ENCODE data around the gene IKZF1. TPM values are rescaled to one million over a fixed set of nuclear protein-coding genes. Genes with fewer than 3 reads are reported as not detected.

The IKZF1 gene
- total and polyA plus RNA-seq, 2 of the 4 experiments (the other 2 are of a cell fraction): not detected

GRCh38 chr7:50358779-50359178 lies 54.3 kb downstream of the IKZF1 start:
- Histone ChIP-seq H3K4ac (ENCODE audit: low read depth, low read length) (no peak overlapping the region), H3K56ac (ENCODE audit: extremely low read depth, insufficient read depth, low read length) (no peak overlapping the region), H3K27ac (ENCODE audit: insufficient read depth, low read length) (no peak overlapping the region), H3K36me3 (ENCODE audit: control insufficient read depth, insufficient read depth, low read length) (no peaks in the 10 kb centered on the region), H2BK5ac (ENCODE audit: low read depth, low read length, poor library complexity, severe bottlenecking) (no peak overlapping the region), H3K9me3 (ENCODE audit: control insufficient read depth, insufficient read depth, low read length) (no peaks in the 10 kb centered on the region), H3K4me3 (ENCODE audit: insufficient read depth, low read depth, low read length) (no peak overlapping the region), H2BK15ac (ENCODE audit: low read depth, low read length) (no peak overlapping the region), H2AK5ac (ENCODE audit: low read depth, low read length) (no peak overlapping the region), H2AFZ (replicated peaks; ENCODE audit: low read length, poor library complexity) (no peak overlapping the region), H3K4me1 (ENCODE audit: control insufficient read depth, insufficient read depth, low read length) (no peaks in the 10 kb centered on the region), H3K79me1 (ENCODE audit: low read depth in 1 of 2, low read length in 2 of 2) (no peaks in the 10 kb centered on the region), H2AK9ac (replicated peaks; ENCODE audit: low read depth, low read length, poor library complexity) (no peak overlapping the region), H2BK20ac (ENCODE audit: low read depth, low read length) (no peak overlapping the region), H3K9ac (ENCODE audit: low read depth, low read length) (no peak overlapping the region), H3K9me1 (ENCODE audit: insufficient read depth, low read length) (no peaks in the 10 kb centered on the region), H4K5ac (ENCODE audit: low read depth, low read length) (no peak overlapping the region), H4K91ac (ENCODE audit: insufficient read depth, low read depth, low read length) (no peak overlapping the region), H3K18ac (ENCODE audit: low read depth, low read length) (no peak overlapping the region), H4K8ac (ENCODE audit: low read depth in 2 of 2, low read length in 2 of 2) (no peak overlapping the region), H4K20me1 (ENCODE audit: insufficient read depth, low read length) (no peaks in the 10 kb centered on the region), H3K4me2 (ENCODE audit: low read depth, low read length) (no peak overlapping the region), H3K23ac (ENCODE audit: low read depth, low read length) (no peak overlapping the region), H3K27me3 (ENCODE audit: control insufficient read depth, insufficient read depth, low read length) (no peaks in the 10 kb centered on the region; the same call in 1 of the 2 replicates), H2BK120ac (ENCODE audit: low read depth, low read length) (no peak overlapping the region), H3K14ac (replicated peaks; ENCODE audit: low read depth, low read length) (no peak overlapping the region)
- DNase-seq (no peak), ATAC-seq (ENCODE audit: low read depth) (no peak)
- in situ Hi-C loops (cut with MboI; ENCODE audit: low sequenced_read_pairs) (no loop called here), intact Hi-C loops (cut with micrococcal nuclease) (no loop called here), dilution Hi-C loops (cut with HindIII; ENCODE audit: low sequenced_read_pairs, unreplicated experiment) (no loop called here)
- TF ChIP-seq SMC3 (IDR thresholded peaks at IDR 0.05; ENCODE audit: low read depth, low read length): no peak
- TF ChIP-seq BHLHE40 (IDR thresholded peaks at IDR 0.05; ENCODE audit: low read depth, low read length): no peak
- no peak for TF ChIP-seq USF2 (IDR thresholded peaks at IDR 0.05; ENCODE audit: low read depth, low read length)
- TF ChIP-seq FOS (IDR thresholded peaks at IDR 0.05; ENCODE audit: low read depth, low read length): no peak
- no peak for TF ChIP-seq CEBPB (IDR thresholded peaks at IDR 0.05; ENCODE audit: low read depth, low read length)
- no peak for TF ChIP-seq NFE2L2 (IDR thresholded peaks at IDR 0.05; ENCODE audit: low read depth, low read length)
- TF ChIP-seq MAFK (IDR thresholded peaks at IDR 0.05; ENCODE audit: low read depth, low read length): no peak
- TF ChIP-seq RFX5 (IDR thresholded peaks at IDR 0.05; ENCODE audit: low read depth, low read length): no peak
- no peak for TF ChIP-seq CHD1 (IDR thresholded peaks at IDR 0.05; ENCODE audit: low read depth, low read length)
- no peak for TF ChIP-seq MAZ (IDR thresholded peaks at IDR 0.05; ENCODE audit: borderline replicate concordance, low read depth, low read length)
- TF ChIP-seq CTCF (conservative IDR thresholded peaks at IDR 0.05; ENCODE audit: low read depth, low read length): no peak
- no peak for TF ChIP-seq RAD21 (IDR thresholded peaks at IDR 0.05; ENCODE audit: low read length)
- no peak for TF ChIP-seq ELK1 (IDR thresholded peaks at IDR 0.05; ENCODE audit: borderline replicate concordance, low read depth, low read length)
- TF ChIP-seq POLR2A (IDR thresholded peaks at IDR 0.05; ENCODE audit: low read depth, low read length): no peak
- no peak for TF ChIP-seq RCOR1 (IDR thresholded peaks at IDR 0.05; ENCODE audit: insufficient replicate concordance, low read length)
- ChIA-PET CTCF (no interaction called here), POLR2A (ENCODE audit: unreplicated experiment) (no interaction called here)
- WGBS, 2 experiments (ENCODE audit: extremely low coverage in 2 of 2, insufficient read length in 1 of 2): no CpG with 5 or more reads among the region's 5 CpGs
- no TSS peak for BruUV-seq (replicated peaks)
